Measurements from ENCODE around the gene MYO9A.

GRCh38 chr15:71811752-71812735 lies 305.9 kb downstream of the MYO9A start:
- TF ChIP-seq, protein P1, sequence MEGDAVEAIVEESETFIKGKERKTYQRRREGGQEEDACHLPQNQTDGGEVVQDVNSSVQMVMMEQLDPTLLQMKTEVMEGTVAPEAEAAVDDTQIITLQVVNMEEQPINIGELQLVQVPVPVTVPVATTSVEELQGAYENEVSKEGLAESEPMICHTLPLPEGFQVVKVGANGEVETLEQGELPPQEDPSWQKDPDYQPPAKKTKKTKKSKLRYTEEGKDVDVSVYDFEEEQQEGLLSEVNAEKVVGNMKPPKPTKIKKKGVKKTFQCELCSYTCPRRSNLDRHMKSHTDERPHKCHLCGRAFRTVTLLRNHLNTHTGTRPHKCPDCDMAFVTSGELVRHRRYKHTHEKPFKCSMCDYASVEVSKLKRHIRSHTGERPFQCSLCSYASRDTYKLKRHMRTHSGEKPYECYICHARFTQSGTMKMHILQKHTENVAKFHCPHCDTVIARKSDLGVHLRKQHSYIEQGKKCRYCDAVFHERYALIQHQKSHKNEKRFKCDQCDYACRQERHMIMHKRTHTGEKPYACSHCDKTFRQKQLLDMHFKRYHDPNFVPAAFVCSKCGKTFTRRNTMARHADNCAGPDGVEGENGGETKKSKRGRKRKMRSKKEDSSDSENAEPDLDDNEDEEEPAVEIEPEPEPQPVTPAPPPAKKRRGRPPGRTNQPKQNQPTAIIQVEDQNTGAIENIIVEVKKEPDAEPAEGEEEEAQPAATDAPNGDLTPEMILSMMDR (IDR thresholded peaks at IDR 0.05; ENCODE audit: borderline replicate concordance, extremely low read depth, low read length, poor library complexity, severe bottlenecking) = no peak
- TF ChIP-seq EZH2 (IDR thresholded peaks at IDR 0.05; ENCODE audit: borderline replicate concordance, low read depth, low read length, severe bottlenecking) = no peak
